ENCODE measurements around the gene IGSF21. TPM values are rescaled to one million over a fixed set of nuclear protein-coding genes. Genes with fewer than 3 reads are reported as not detected.
"Not testable (repeated sequence)": the region's sequence is repeated elsewhere in the genome, so short reads cannot be mapped to it uniquely, and the experiment has no call there.

The IGSF21 gene
- polyA plus RNA-seq, 1 donor: 0.54 TPM

- H3K4me3 ChIP-seq (ENCODE audit: low read length): no peak overlapping the region
- H3K9me3 ChIP-seq (ENCODE audit: control insufficient read depth, low read depth, low read length): peaks cover 3% of the 10 kb centered on the region
- no peaks in the 10 kb centered on the region for H3K36me3 ChIP-seq (ENCODE audit: control insufficient read depth, insufficient read depth, low read length)
- no peaks in the 10 kb centered on the region for H3K27me3 ChIP-seq (ENCODE audit: control insufficient read depth, insufficient read depth, low read length)
- DNase-seq: no peak
- 100% methylated on average over 1 of the region's 2 CpGs for WGBS (ENCODE audit: insufficient coverage, low lambda C conversion rate)
- no peak overlapping the region for H3K27ac ChIP-seq (ENCODE audit: low read length)
- no peaks in the 10 kb centered on the region for H3K4me1 ChIP-seq (ENCODE audit: control insufficient read depth, insufficient read depth, low read length)
Observed at GRCh38 chr1:18415448-18416027, 307.9 kb downstream of the IGSF21 start.

DNA sequence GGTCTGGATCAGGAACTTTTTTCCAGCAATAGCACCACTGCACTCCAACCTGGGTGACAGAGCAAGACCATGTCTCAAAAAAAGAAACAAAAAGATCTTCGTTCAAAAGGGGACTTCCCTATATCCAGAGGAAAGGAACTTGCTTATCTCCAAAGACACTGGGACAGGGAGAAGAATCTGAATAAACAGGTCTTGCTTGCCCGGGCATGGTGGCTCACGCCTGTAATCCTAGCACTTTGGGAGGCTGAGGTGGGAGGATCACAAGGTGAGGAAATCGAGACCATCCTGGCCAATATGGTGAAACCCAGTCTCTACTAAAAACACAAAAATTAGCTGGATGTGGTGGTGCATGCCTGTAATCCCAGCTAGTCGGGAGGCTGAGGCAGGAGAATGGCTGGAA lies 308.5 kb downstream of the IGSF21 start:
- H3K27me3 ChIP-seq (ENCODE audit: control insufficient read depth, insufficient read depth, low read length); H3K9me3 ChIP-seq (ENCODE audit: control insufficient read depth, low read depth, low read length); H3K27ac ChIP-seq (ENCODE audit: low read length); H3K4me3 ChIP-seq (ENCODE audit: low read length); H3K36me3 ChIP-seq (ENCODE audit: control insufficient read depth, insufficient read depth, low read length); DNase-seq; H3K4me1 ChIP-seq (ENCODE audit: control insufficient read depth, insufficient read depth, low read length): not testable (repeated sequence)
- 100% methylated on average over 1 of the region's 5 CpGs for WGBS (ENCODE audit: insufficient coverage, low lambda C conversion rate)

DNA sequence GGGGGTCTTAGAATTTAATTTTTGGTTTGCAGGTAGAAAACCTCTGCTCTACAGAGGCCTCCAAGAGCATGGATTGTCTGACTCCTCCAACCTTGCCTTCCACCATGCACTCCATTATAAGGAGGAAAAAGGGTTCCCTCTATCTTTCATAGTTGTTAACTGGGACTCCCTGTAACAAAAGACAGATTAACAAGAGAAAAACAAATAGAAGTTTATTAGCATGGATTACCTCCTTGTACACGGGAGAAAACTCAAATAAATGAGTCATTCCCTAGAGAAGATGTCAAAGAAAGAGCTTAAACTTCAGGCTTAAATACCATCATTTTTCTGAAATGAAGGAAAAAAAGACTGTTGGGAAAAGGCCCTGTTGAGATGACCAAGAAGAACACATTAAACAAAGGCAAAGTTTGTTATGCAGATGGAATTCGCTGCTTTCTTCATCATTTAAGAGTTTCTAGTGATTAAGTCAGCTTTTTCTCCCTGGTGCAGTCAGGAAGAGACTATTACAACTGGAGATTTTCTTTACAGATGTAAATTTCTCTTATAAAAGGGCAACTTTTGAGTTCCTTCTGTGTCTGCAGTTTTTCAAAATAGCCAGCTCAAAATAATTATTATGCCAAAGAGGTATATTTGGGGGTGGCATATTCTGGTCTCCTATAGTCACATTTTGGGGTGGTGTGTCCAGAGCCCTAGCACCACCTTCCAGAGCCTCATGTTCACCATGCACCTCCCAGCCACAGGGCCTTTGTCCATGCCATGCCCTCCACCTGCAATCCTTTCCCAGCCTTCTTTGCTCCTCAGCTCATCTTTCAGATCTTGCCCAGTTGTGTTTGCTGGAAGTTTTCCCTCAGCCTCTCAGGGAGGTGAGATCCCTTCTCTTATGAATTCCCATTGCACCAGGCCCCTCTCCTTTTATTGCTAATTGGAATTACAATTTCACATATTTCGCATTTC lies 310.0 kb downstream of the IGSF21 start:
- Histone ChIP-seq H3K9me3 (ENCODE audit: control insufficient read depth, low read depth, low read length) (no peaks in the 10 kb centered on the region), H3K36me3 (ENCODE audit: control insufficient read depth, insufficient read depth, low read length) (no peaks in the 10 kb centered on the region), H3K4me3 (ENCODE audit: low read length) (no peak overlapping the region), H3K27me3 (ENCODE audit: control insufficient read depth, insufficient read depth, low read length) (no peaks in the 10 kb centered on the region), H3K27ac (ENCODE audit: low read length) (no peak overlapping the region), H3K4me1 (ENCODE audit: control insufficient read depth, insufficient read depth, low read length) (no peaks in the 10 kb centered on the region)
- WGBS (ENCODE audit: insufficient coverage, low lambda C conversion rate): 57% methylated on average over 2 of the region's 3 CpGs
- no peak for DNase-seq

DNA sequence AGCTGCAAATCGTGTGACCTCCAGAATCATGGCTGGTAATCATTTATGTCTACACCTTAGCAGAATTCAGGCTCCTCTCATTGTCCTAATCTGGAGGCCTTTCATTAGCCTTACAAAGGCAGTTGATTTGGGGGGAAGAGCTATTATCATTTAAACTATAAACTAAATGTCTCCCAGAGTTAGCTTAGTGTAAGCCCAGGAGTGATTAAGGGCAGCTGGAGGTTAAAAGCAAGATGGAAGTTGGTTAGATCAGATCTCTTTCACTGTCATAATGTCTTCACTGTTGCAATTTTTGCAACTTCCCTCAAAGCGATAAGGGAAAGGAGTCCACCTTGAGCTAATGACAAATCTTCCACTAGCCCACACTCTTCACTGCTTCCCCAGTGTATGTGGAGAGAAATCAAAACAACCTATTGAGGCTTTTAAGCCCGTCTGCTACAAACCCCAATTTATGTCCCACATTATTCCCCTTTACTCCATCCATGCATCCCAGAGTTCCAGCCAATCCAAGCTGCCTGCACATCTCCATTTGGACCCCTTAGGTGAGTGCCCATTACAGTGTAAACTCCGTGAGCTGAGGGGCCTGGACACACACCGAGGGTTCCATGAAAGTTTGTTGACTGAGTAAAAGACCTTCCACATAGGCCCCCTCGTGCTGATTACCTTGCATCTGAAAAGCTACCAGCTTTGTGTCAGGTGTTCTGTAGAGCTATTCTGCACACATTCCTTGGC lies 311.7 kb downstream of the IGSF21 start:
- DNase-seq: no peak
- Histone ChIP-seq H3K4me1 (ENCODE audit: control insufficient read depth, insufficient read depth, low read length) (no peaks in the 10 kb centered on the region), H3K9me3 (ENCODE audit: control insufficient read depth, low read depth, low read length) (no peaks in the 10 kb centered on the region), H3K36me3 (ENCODE audit: control insufficient read depth, insufficient read depth, low read length) (no peaks in the 10 kb centered on the region), H3K27me3 (ENCODE audit: control insufficient read depth, insufficient read depth, low read length) (no peaks in the 10 kb centered on the region), H3K27ac (ENCODE audit: low read length) (no peak overlapping the region), H3K4me3 (ENCODE audit: low read length) (no peak overlapping the region)
- WGBS (ENCODE audit: insufficient coverage, low lambda C conversion rate): no CpG with 5 or more reads among the region's 6 CpGs

DNA sequence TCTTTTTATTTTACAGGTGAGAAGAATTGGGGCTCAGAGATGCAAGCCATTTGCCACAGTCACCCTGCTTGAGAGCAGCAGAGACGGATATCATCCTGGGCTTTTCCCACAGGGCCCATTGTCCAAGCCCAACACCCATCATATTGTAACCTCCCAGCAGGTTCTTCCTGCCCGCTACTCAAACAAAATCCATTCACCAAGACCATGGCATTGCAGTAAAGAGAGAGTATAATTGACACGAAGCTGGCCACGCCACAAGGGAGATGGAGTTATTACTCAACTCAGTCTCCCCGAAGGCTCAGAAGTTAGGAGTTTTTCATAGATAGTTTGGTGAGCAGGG lies 312.2 kb downstream of the IGSF21 start:
- Histone ChIP-seq H3K27ac (ENCODE audit: low read length) (no peak overlapping the region), H3K4me1 (ENCODE audit: control insufficient read depth, insufficient read depth, low read length) (no peaks in the 10 kb centered on the region), H3K9me3 (ENCODE audit: control insufficient read depth, low read depth, low read length) (no peaks in the 10 kb centered on the region), H3K27me3 (ENCODE audit: control insufficient read depth, insufficient read depth, low read length) (no peaks in the 10 kb centered on the region), H3K36me3 (ENCODE audit: control insufficient read depth, insufficient read depth, low read length) (no peaks in the 10 kb centered on the region), H3K4me3 (ENCODE audit: low read length) (no peak overlapping the region)
- no peak for DNase-seq
- no CpG with 5 or more reads among the region's 5 CpGs for WGBS (ENCODE audit: insufficient coverage, low lambda C conversion rate)

GRCh38 chr1:18422076-18422777 lies 314.6 kb downstream of the IGSF21 start:
- H3K9me3 ChIP-seq (ENCODE audit: control insufficient read depth, low read depth, low read length): no peaks in the 10 kb centered on the region
- no peak for DNase-seq
- no peaks in the 10 kb centered on the region for H3K27me3 ChIP-seq (ENCODE audit: control insufficient read depth, insufficient read depth, low read length)
- no peak overlapping the region for H3K27ac ChIP-seq (ENCODE audit: low read length)
- no CpG with 5 or more reads among the region's 15 CpGs for WGBS (ENCODE audit: insufficient coverage, low lambda C conversion rate)
- no peaks in the 10 kb centered on the region for H3K4me1 ChIP-seq (ENCODE audit: control insufficient read depth, insufficient read depth, low read length)
- no peaks in the 10 kb centered on the region for H3K36me3 ChIP-seq (ENCODE audit: control insufficient read depth, insufficient read depth, low read length)
- H3K4me3 ChIP-seq (ENCODE audit: low read length): no peak overlapping the region

GRCh38 chr1:18422954-18423353 lies 315.4 kb downstream of the IGSF21 start:
- DNase-seq: no peak
- Histone ChIP-seq H3K27me3 (ENCODE audit: control insufficient read depth, insufficient read depth, low read length) (no peaks in the 10 kb centered on the region), H3K9me3 (ENCODE audit: control insufficient read depth, low read depth, low read length) (no peaks in the 10 kb centered on the region), H3K4me3 (ENCODE audit: low read length) (no peak overlapping the region), H3K27ac (ENCODE audit: low read length) (no peak overlapping the region), H3K4me1 (ENCODE audit: control insufficient read depth, insufficient read depth, low read length) (no peaks in the 10 kb centered on the region), H3K36me3 (ENCODE audit: control insufficient read depth, insufficient read depth, low read length) (no peaks in the 10 kb centered on the region)
- WGBS (ENCODE audit: insufficient coverage, low lambda C conversion rate): no CpG with 5 or more reads among the region's 5 CpGs

DNA sequence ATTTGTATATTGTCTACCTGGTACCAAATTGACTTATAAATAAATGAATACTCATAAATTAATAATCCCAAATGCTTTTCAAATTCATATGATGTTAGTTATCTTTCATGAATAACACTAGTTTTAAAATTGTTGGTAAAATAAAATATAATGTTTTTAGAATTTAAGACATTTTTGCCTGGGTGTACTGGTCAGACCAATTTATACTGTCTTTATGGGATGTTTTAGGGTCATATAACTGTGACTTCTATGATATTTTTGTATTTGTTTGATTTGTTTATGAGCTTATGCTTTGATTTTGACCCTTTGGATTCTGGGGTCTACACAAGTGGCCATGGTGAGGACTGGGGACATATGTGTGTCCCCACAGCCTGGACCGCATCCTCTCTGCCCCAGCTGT lies 319.0 kb downstream of the IGSF21 start:
- H3K9me3 ChIP-seq (ENCODE audit: control insufficient read depth, low read depth, low read length): no peaks in the 10 kb centered on the region
- no peak overlapping the region for H3K27ac ChIP-seq (ENCODE audit: low read length)
- DNase-seq: no peak
- H3K4me1 ChIP-seq (ENCODE audit: control insufficient read depth, insufficient read depth, low read length): no peaks in the 10 kb centered on the region
- no peaks in the 10 kb centered on the region for H3K36me3 ChIP-seq (ENCODE audit: control insufficient read depth, insufficient read depth, low read length)
- WGBS (ENCODE audit: insufficient coverage, low lambda C conversion rate): no CpG with 5 or more reads among the region's 1 CpG
- H3K4me3 ChIP-seq (ENCODE audit: low read length): no peak overlapping the region
- no peaks in the 10 kb centered on the region for H3K27me3 ChIP-seq (ENCODE audit: control insufficient read depth, insufficient read depth, low read length)

Measured in large intestine (tissue), 3 donors.